ENCODE data around the gene LYST. TPM values are rescaled to one million over a fixed set of nuclear protein-coding genes. Genes with fewer than 3 reads are reported as not detected.
"Not testable (repeated sequence)": the region's sequence is repeated elsewhere in the genome, so short reads cannot be mapped to it uniquely, and the experiment has no call there.

Gene LYST
- polyA plus RNA-seq, 2 donors, result 4.3 to 4.8 TPM

GRCh38 chr1:235906436-235906835 lies 39.7 kb upstream of the LYST start:
- Histone ChIP-seq H3K36me3 (ENCODE audit: control insufficient read depth in 2 of 2, insufficient read depth in 2 of 2, low read length in 1 of 2) (no peaks in the 10 kb centered on the region), H3K27me3 (ENCODE audit: control insufficient read depth in 1 of 2, insufficient read depth in 2 of 2, low read length in 2 of 2) (no peaks in the 10 kb centered on the region), H3K4me1 (ENCODE audit: control insufficient read depth in 2 of 2, insufficient read depth in 2 of 2, low read length in 1 of 2) (peaks cover 0 to 6% of the 10 kb centered on the region in 2 donors), H3K4me3 (ENCODE audit: low read depth in 1 of 2, low read length in 2 of 2) (no peak overlapping the region), H3K9me3 (ENCODE audit: control insufficient read depth in 2 of 2, insufficient read depth in 1 of 2, low read depth in 1 of 2, low read length in 1 of 2) (no peaks in the 10 kb centered on the region), H3K27ac (ENCODE audit: low read depth in 2 of 2, low read length in 1 of 2) (no peak overlapping the region)
- WGBS, 2 donors, result 56 to 68% methylated on average over 5 of the region's 5 CpGs

- H3K4me3 ChIP-seq (ENCODE audit: low read depth in 1 of 2, low read length in 2 of 2); H3K4me1 ChIP-seq (ENCODE audit: control insufficient read depth in 2 of 2, insufficient read depth in 2 of 2, low read length in 1 of 2); H3K9me3 ChIP-seq (ENCODE audit: control insufficient read depth in 2 of 2, insufficient read depth in 1 of 2, low read depth in 1 of 2, low read length in 1 of 2); H3K27ac ChIP-seq (ENCODE audit: low read depth in 2 of 2, low read length in 1 of 2); H3K27me3 ChIP-seq (ENCODE audit: control insufficient read depth in 1 of 2, insufficient read depth in 2 of 2, low read length in 2 of 2); H3K36me3 ChIP-seq (ENCODE audit: control insufficient read depth in 2 of 2, insufficient read depth in 2 of 2, low read length in 1 of 2): not testable (repeated sequence)
- 72 to 95% methylated on average over 2 of the region's 2 CpGs for WGBS, 2 donors
These were observed 37.1 kb upstream of the LYST start for GRCh38 chr1:235903809-235904208.

GRCh38 chr1:235902677-235903542 lies 36.2 kb upstream of the LYST start:
- H3K9me3 ChIP-seq (ENCODE audit: control insufficient read depth in 2 of 2, insufficient read depth in 1 of 2, low read depth in 1 of 2, low read length in 1 of 2), result no peaks in the 10 kb centered on the region
- peak overlapping the region; percentile 48 to 49 for H3K27ac ChIP-seq (ENCODE audit: low read depth in 2 of 2, low read length in 1 of 2)
- H3K36me3 ChIP-seq (ENCODE audit: control insufficient read depth in 2 of 2, insufficient read depth in 2 of 2, low read length in 1 of 2), result no peaks in the 10 kb centered on the region
- H3K27me3 ChIP-seq (ENCODE audit: control insufficient read depth in 1 of 2, insufficient read depth in 2 of 2, low read length in 2 of 2), result no peaks in the 10 kb centered on the region
- 47 to 59% methylated on average over 7 of the region's 7 CpGs for WGBS, 2 donors
- H3K4me1 ChIP-seq (ENCODE audit: control insufficient read depth in 2 of 2, insufficient read depth in 2 of 2, low read length in 1 of 2), result peaks cover 0 to 2% of the 10 kb centered on the region in 2 donors
- no peak overlapping the region for H3K4me3 ChIP-seq (ENCODE audit: low read depth in 1 of 2, low read length in 2 of 2)

- H3K9me3 ChIP-seq (ENCODE audit: control insufficient read depth in 2 of 2, insufficient read depth in 1 of 2, low read depth in 1 of 2, low read length in 1 of 2), result no peaks in the 10 kb centered on the region
- H3K4me3 ChIP-seq (ENCODE audit: low read depth in 1 of 2, low read length in 2 of 2), result no peak overlapping the region
- H3K27me3 ChIP-seq (ENCODE audit: control insufficient read depth in 1 of 2, insufficient read depth in 2 of 2, low read length in 2 of 2), result no peaks in the 10 kb centered on the region
- H3K4me1 ChIP-seq (ENCODE audit: control insufficient read depth in 2 of 2, insufficient read depth in 2 of 2, low read length in 1 of 2), result peaks cover 0 to 2% of the 10 kb centered on the region in 2 donors
- WGBS, 2 donors, result 79 to 86% methylated on average over 2 of the region's 2 CpGs
- no peak overlapping the region for H3K27ac ChIP-seq (ENCODE audit: low read depth in 2 of 2, low read length in 1 of 2)
- no peaks in the 10 kb centered on the region for H3K36me3 ChIP-seq (ENCODE audit: control insufficient read depth in 2 of 2, insufficient read depth in 2 of 2, low read length in 1 of 2)
These were observed 34.8 kb upstream of the LYST start for GRCh38 chr1:235901461-235901860.

- WGBS, 2 donors, result 85 to 86% methylated on average over 3 of the region's 3 CpGs
- H3K27ac ChIP-seq (ENCODE audit: low read depth in 2 of 2, low read length in 1 of 2), result no peak overlapping the region
- no peaks in the 10 kb centered on the region for H3K9me3 ChIP-seq (ENCODE audit: control insufficient read depth in 2 of 2, insufficient read depth in 1 of 2, low read depth in 1 of 2, low read length in 1 of 2)
- no peaks in the 10 kb centered on the region for H3K4me1 ChIP-seq (ENCODE audit: control insufficient read depth in 2 of 2, insufficient read depth in 2 of 2, low read length in 1 of 2)
- no peaks in the 10 kb centered on the region for H3K36me3 ChIP-seq (ENCODE audit: control insufficient read depth in 2 of 2, insufficient read depth in 2 of 2, low read length in 1 of 2)
- H3K27me3 ChIP-seq (ENCODE audit: control insufficient read depth in 1 of 2, insufficient read depth in 2 of 2, low read length in 2 of 2), result no peaks in the 10 kb centered on the region
- H3K4me3 ChIP-seq (ENCODE audit: low read depth in 1 of 2, low read length in 2 of 2), result no peak overlapping the region
These were observed 31.4 kb upstream of the LYST start for GRCh38 chr1:235898126-235898525.

- Histone ChIP-seq H3K27ac (ENCODE audit: low read depth in 2 of 2, low read length in 1 of 2) (no peak overlapping the region), H3K36me3 (ENCODE audit: control insufficient read depth in 2 of 2, insufficient read depth in 2 of 2, low read length in 1 of 2) (no peaks in the 10 kb centered on the region), H3K27me3 (ENCODE audit: control insufficient read depth in 1 of 2, insufficient read depth in 2 of 2, low read length in 2 of 2) (no peaks in the 10 kb centered on the region), H3K4me1 (ENCODE audit: control insufficient read depth in 2 of 2, insufficient read depth in 2 of 2, low read length in 1 of 2) (no peaks in the 10 kb centered on the region), H3K4me3 (ENCODE audit: low read depth in 1 of 2, low read length in 2 of 2) (no peak overlapping the region), H3K9me3 (ENCODE audit: control insufficient read depth in 2 of 2, insufficient read depth in 1 of 2, low read depth in 1 of 2, low read length in 1 of 2) (no peaks in the 10 kb centered on the region)
- 82 to 97% methylated on average over 2 of the region's 2 CpGs for WGBS, 2 donors
These were observed 27.1 kb upstream of the LYST start for GRCh38 chr1:235893840-235894239.

- Histone ChIP-seq H3K4me3 (ENCODE audit: low read depth in 1 of 2, low read length in 2 of 2) (no peak overlapping the region), H3K27me3 (ENCODE audit: control insufficient read depth in 1 of 2, insufficient read depth in 2 of 2, low read length in 2 of 2) (no peaks in the 10 kb centered on the region), H3K27ac (ENCODE audit: low read depth in 2 of 2, low read length in 1 of 2) (no peak overlapping the region), H3K36me3 (ENCODE audit: control insufficient read depth in 2 of 2, insufficient read depth in 2 of 2, low read length in 1 of 2) (no peaks in the 10 kb centered on the region), H3K4me1 (ENCODE audit: control insufficient read depth in 2 of 2, insufficient read depth in 2 of 2, low read length in 1 of 2) (no peaks in the 10 kb centered on the region), H3K9me3 (ENCODE audit: control insufficient read depth in 2 of 2, insufficient read depth in 1 of 2, low read depth in 1 of 2, low read length in 1 of 2) (no peaks in the 10 kb centered on the region)
- WGBS, 2 donors, result 77 to 84% methylated on average over 5 of the region's 5 CpGs
These were observed 26.2 kb upstream of the LYST start for GRCh38 chr1:235892734-235893413.

- H3K36me3 ChIP-seq (ENCODE audit: control insufficient read depth in 2 of 2, insufficient read depth in 2 of 2, low read length in 1 of 2), result no peaks in the 10 kb centered on the region
- no peaks in the 10 kb centered on the region for H3K4me1 ChIP-seq (ENCODE audit: control insufficient read depth in 2 of 2, insufficient read depth in 2 of 2, low read length in 1 of 2)
- no peaks in the 10 kb centered on the region for H3K9me3 ChIP-seq (ENCODE audit: control insufficient read depth in 2 of 2, insufficient read depth in 1 of 2, low read depth in 1 of 2, low read length in 1 of 2)
- H3K4me3 ChIP-seq (ENCODE audit: low read depth in 1 of 2, low read length in 2 of 2), result no peak overlapping the region
- H3K27me3 ChIP-seq (ENCODE audit: control insufficient read depth in 1 of 2, insufficient read depth in 2 of 2, low read length in 2 of 2), result no peaks in the 10 kb centered on the region
- WGBS, 2 donors, result 76 to 82% methylated on average over 6 of the region's 6 CpGs
- no peak overlapping the region for H3K27ac ChIP-seq (ENCODE audit: low read depth in 2 of 2, low read length in 1 of 2)
These were observed 25.5 kb upstream of the LYST start for GRCh38 chr1:235892202-235892601.

- H3K4me3 ChIP-seq (ENCODE audit: low read depth in 1 of 2, low read length in 2 of 2), result no peak overlapping the region
- no peaks in the 10 kb centered on the region for H3K27me3 ChIP-seq (ENCODE audit: control insufficient read depth in 1 of 2, insufficient read depth in 2 of 2, low read length in 2 of 2)
- H3K9me3 ChIP-seq (ENCODE audit: control insufficient read depth in 2 of 2, insufficient read depth in 1 of 2, low read depth in 1 of 2, low read length in 1 of 2), result no peaks in the 10 kb centered on the region
- no peaks in the 10 kb centered on the region for H3K4me1 ChIP-seq (ENCODE audit: control insufficient read depth in 2 of 2, insufficient read depth in 2 of 2, low read length in 1 of 2)
- H3K36me3 ChIP-seq (ENCODE audit: control insufficient read depth in 2 of 2, insufficient read depth in 2 of 2, low read length in 1 of 2), result no peaks in the 10 kb centered on the region
- H3K27ac ChIP-seq (ENCODE audit: low read depth in 2 of 2, low read length in 1 of 2), result no peak overlapping the region
- 58 to 69% methylated on average over 8 of the region's 8 CpGs for WGBS, 2 donors
These were observed 21.5 kb upstream of the LYST start for GRCh38 chr1:235888119-235888643.

All from esophagus (tissue), 2 donors.